Kidney (tissue), 14 donors: ENCODE results near the gene CDK6. TPM values are rescaled to one million over a fixed set of nuclear protein-coding genes. Genes with fewer than 3 reads are reported as not detected.
A peak's percentile ranks its signal among the peaks of the same experiment; 100 is the strongest.

Experiments
- DNase-seq, 5 donors: peaks; one replicate each; pipeline ENCODE4 v3.0.0-alpha.2; 2013 to 2020
- FAIRE-seq: peaks from 2 replicates; lab custom pipeline; 2012; peaks lifted over from hg19 to GRCh38; lab: Jason Lieb, UNC
- H3K27ac ChIP-seq, 2 donors: one replicate each; pipeline ENCODE4 v1.7.0; 2013; ENCODE audit warnings: low read depth in 2 of 2, low read length in 2 of 2, inconsistent platforms in 1 of 2
- H3K27me3 ChIP-seq: one replicate; pipeline ENCODE4 v1.7.1; 2013; ENCODE audit warnings: low read length, inconsistent platforms; ENCODE audit not compliant: control insufficient read depth, insufficient read depth
- H3K36me3 ChIP-seq, 3 donors: one replicate each; pipeline versions ENCODE4 v1.7.0 to v1.7.1; 2013; ENCODE audit warnings: low read length in 3 of 3, control low read depth in 1 of 3, inconsistent platforms in 1 of 3; ENCODE audit not compliant: insufficient read depth in 3 of 3, control insufficient read depth in 2 of 3
- H3K4me1 ChIP-seq, 3 donors: one replicate each; pipeline versions ENCODE4 v1.7.0 to v1.7.1; 2013; ENCODE audit warnings: low read length in 3 of 3, inconsistent platforms in 1 of 3, low read depth in 1 of 3; ENCODE audit not compliant: control insufficient read depth in 2 of 3, insufficient read depth in 2 of 3
- H3K4me3 ChIP-seq, 3 donors: one replicate each; pipeline versions ENCODE4 v1.7.0 to v1.8.1; 2013; ENCODE audit warnings: low read length in 3 of 3, control low read depth in 1 of 3, inconsistent platforms in 1 of 3
- H3K9ac ChIP-seq, 3 donors: one replicate each; pipeline versions ENCODE4 v1.7.0 to v1.7.1; 2013; ENCODE audit warnings: low read length in 3 of 3, control low read depth in 1 of 3, inconsistent platforms in 1 of 3
- H3K9me3 ChIP-seq, 3 donors: one replicate each; pipeline versions ENCODE4 v1.7.0 to v1.7.1; 2013; ENCODE audit warnings: low read length in 3 of 3, control low read depth in 1 of 3, inconsistent platforms in 1 of 3; ENCODE audit not compliant: control insufficient read depth in 2 of 3, insufficient read depth in 1 of 3
- intact Hi-C: fragments of 100-400 bp; cut with DNase I; formaldehyde crosslinking; loops from one replicate; pipeline ENCODE4 v1.11.1; 2022
- polyA plus RNA-seq: library from polyadenylated mRNA; stranded (reverse); fragments of 350-450 nt; fragmentation: Illumina TruSeq; extraction: RNeasy Lipid Tissue Mini Kit (QIAGEN cat#74804); gene quantifications from one replicate; pipeline ENCODE4 v1.2.3, GENCODE V29; 2014; ENCODE audit warnings: low read depth, low replicate concordance; ENCODE audit not compliant: insufficient read depth
- total RNA-seq: library from RNA; stranded (reverse); fragmentation: NEBNext Ultra II Directional; extraction: Animal tissue kit (Norgen Biotek cat#: 25700); gene quantifications from one replicate; pipeline ENCODE4 v1.2.1, GENCODE V29; 2021
- TF ChIP-seq, protein P1 (sequence below): IDR thresholded peaks from 3 replicates; pipeline ENCODE4 v1.5.1; 2012; ENCODE audit warnings: mild to moderate bottlenecking, moderate library complexity, borderline replicate concordance; ENCODE audit not compliant: insufficient read depth; ENCODE audit errors: extremely low read depth
- donor health status: control.
- donor health status: control.
- donor health status: control.
- donor health status: control.
- donor health status: control.
- donor health status: DM: yes; HTN: yes; CAD: no.
- donor health status: Normal renal cell carcinoma (clear cell type).

CDK6 gene
- total and polyA plus RNA-seq, 2 donors from 2014 or later: 3.6 to 20.8 TPM

GRCh38 chr7:92717623-92717992 is 118.8 kb downstream of the CDK6 start:
- Histone ChIP-seq H3K9me3 (no peaks in the 10 kb centered on the region), H3K27ac (peak overlapping the region; percentile 81 to 94), H3K9ac (peak overlapping the region in 1 of 3 donors; percentile 66), H3K4me3 (peak overlapping the region; percentile 26 to 80 (median 56)), H3K36me3 (no peaks in the 10 kb centered on the region), H3K4me1 (peaks cover 0 to 15% (median 14%) of the 10 kb centered on the region in 3 donors), H3K27me3 (no peaks in the 10 kb centered on the region)
- TF ChIP-seq, protein P1, sequence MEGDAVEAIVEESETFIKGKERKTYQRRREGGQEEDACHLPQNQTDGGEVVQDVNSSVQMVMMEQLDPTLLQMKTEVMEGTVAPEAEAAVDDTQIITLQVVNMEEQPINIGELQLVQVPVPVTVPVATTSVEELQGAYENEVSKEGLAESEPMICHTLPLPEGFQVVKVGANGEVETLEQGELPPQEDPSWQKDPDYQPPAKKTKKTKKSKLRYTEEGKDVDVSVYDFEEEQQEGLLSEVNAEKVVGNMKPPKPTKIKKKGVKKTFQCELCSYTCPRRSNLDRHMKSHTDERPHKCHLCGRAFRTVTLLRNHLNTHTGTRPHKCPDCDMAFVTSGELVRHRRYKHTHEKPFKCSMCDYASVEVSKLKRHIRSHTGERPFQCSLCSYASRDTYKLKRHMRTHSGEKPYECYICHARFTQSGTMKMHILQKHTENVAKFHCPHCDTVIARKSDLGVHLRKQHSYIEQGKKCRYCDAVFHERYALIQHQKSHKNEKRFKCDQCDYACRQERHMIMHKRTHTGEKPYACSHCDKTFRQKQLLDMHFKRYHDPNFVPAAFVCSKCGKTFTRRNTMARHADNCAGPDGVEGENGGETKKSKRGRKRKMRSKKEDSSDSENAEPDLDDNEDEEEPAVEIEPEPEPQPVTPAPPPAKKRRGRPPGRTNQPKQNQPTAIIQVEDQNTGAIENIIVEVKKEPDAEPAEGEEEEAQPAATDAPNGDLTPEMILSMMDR: no peak
- DNase-seq: no peak
- no peak for FAIRE-seq
- intact Hi-C loops: no loop called here

GRCh38 chr7:92716825-92717580 is 119.4 kb downstream of the CDK6 start:
- peak overlapping the region; percentile 69 to 81 for H3K27ac ChIP-seq
- DNase-seq: no peak
- H3K4me1 ChIP-seq: peaks cover 0 to 15% (median 14%) of the 10 kb centered on the region in 3 donors
- no peak overlapping the region for H3K9ac ChIP-seq
- peak overlapping the region in 2 of 3 donors; percentile 56 to 80 for H3K4me3 ChIP-seq
- intact Hi-C loops: no loop called here
- H3K36me3 ChIP-seq: no peaks in the 10 kb centered on the region
- no peak for FAIRE-seq
- TF ChIP-seq, protein P1: no peak
- no peaks in the 10 kb centered on the region for H3K9me3 ChIP-seq
- no peaks in the 10 kb centered on the region for H3K27me3 ChIP-seq

- TF ChIP-seq, protein P1: no peak
- Histone ChIP-seq H3K4me1 (peaks cover 0 to 15% (median 14%) of the 10 kb centered on the region in 3 donors), H3K36me3 (no peaks in the 10 kb centered on the region), H3K9me3 (no peaks in the 10 kb centered on the region), H3K9ac (no peak overlapping the region), H3K27ac (peak overlapping the region in 1 of 2 donors; percentile 32), H3K27me3 (no peaks in the 10 kb centered on the region), H3K4me3 (no peak overlapping the region)
- FAIRE-seq: no peak
- intact Hi-C loops: no loop called here
- DNase-seq: no peak
Observed at GRCh38 chr7:92715963-92716362, 120.4 kb downstream of the CDK6 start.
